MM.1S (cell line): ENCODE results near the gene DPP6.

Experiments used
- CTCF ChIP-seq: fragments of 300-600 bp; sonication (generic); IDR thresholded peaks from 2 replicates; pipeline ENCODE4 v1.5.1; 2016; ENCODE audit warnings: antibody characterized with exemption, low read length, mixed read lengths
- EZH2 ChIP-seq: fragments of 300-600 bp; sonication (generic); optimal IDR thresholded peaks from 2 replicates; pipeline ENCODE3; 2017; ENCODE audit warnings: low read depth, mild to moderate bottlenecking, antibody characterized with exemption, low read length, mixed read lengths

- no peak for TF ChIP-seq CTCF
- TF ChIP-seq EZH2, result no peak
Measured at GRCh38 chr7:154345093-154345492, 292.9 kb downstream of the DPP6 start.
